ES-I3 (cell line): ENCODE measurements around the gene A2ML1.
"Not testable (repeated sequence)": the region's sequence is repeated elsewhere in the genome, so short reads cannot be mapped to it uniquely, and the experiment has no call there.

Source experiments
- H3K36me3 ChIP-seq: 2 replicates; pipeline ENCODE4 v1.6.1; 2013; ENCODE audit warnings: mild to moderate bottlenecking, low read length, control low read depth, moderate library complexity; ENCODE audit not compliant: insufficient read depth
- H3K4me1 ChIP-seq: 2 replicates; pipeline ENCODE4 v1.6.1; 2013; ENCODE audit warnings: mild to moderate bottlenecking, control low read depth, low read length; ENCODE audit not compliant: insufficient read depth
- H3K9ac ChIP-seq: 2 replicates; pipeline ENCODE4 v1.6.1; 2013; ENCODE audit warnings: low read depth, mild to moderate bottlenecking, low read length, moderate library complexity
- H3K9me3 ChIP-seq: 2 replicates; pipeline ENCODE4 v1.6.1; 2013; ENCODE audit warnings: mild to moderate bottlenecking, low read length, moderate library complexity; ENCODE audit not compliant: control insufficient read depth, insufficient read depth

A2ML1 gene

GRCh38 chr12:8914033-8914715 is 91.8 kb downstream of the A2ML1 start, which contains the start of gene PHC1:
Gene PHC1, plus strand, starts transcription at chr12:8914509. Its CDS starts 3,169 bp downstream, at chr12:8917678.
- H3K9me3 ChIP-seq, result not testable (repeated sequence)
- Histone ChIP-seq H3K4me1 (peaks cover 30% of the 10 kb centered on the region), H3K9ac (peak within 1 kb of the TSS; percentile 84), H3K36me3 (peaks cover 13% of the 10 kb centered on the region; the same call in 1 of the 2 replicates)

GRCh38 chr12:8914716-8915526 is 92.5 kb downstream of the A2ML1 start:
- peaks cover 27% of the 10 kb centered on the region for H3K4me1 ChIP-seq
- peak overlapping the region; percentile 84 for H3K9ac ChIP-seq
- H3K36me3 ChIP-seq, result peaks cover 20% of the 10 kb centered on the region; the same call in 1 of the 2 replicates
- H3K9me3 ChIP-seq, result no peaks in the 10 kb centered on the region

GRCh38 chr12:8916154-8916553 is 93.7 kb downstream of the A2ML1 start:
- no peaks in the 10 kb centered on the region for H3K9me3 ChIP-seq
- H3K9ac ChIP-seq, result peak overlapping the region; percentile 84
- peaks cover 15% of the 10 kb centered on the region for H3K4me1 ChIP-seq
- H3K36me3 ChIP-seq, result peaks cover 26% of the 10 kb centered on the region; the same call in 1 of the 2 replicates

DNA sequence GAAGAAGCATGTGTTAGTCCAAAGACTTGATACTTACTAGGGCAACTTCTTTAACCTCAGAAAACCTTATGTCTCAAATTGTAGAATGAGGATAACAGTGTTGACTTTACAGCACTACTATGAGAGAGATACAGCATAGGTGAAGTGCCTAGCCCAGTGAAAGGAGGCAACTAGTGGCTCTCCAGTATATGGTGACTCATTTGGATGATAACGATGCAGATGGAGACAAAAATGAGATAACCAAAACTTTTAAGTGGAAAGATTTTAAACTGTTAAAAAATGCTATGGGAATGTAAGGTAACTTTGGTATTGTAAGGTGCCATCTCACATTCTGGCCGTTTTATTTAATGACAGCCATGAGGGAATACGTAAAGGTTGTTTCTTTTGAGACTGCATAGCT is 94.6 kb downstream of the A2ML1 start:
- Histone ChIP-seq H3K36me3 (peaks cover 32% of the 10 kb centered on the region), H3K4me1 (peaks cover 9% of the 10 kb centered on the region), H3K9me3 (no peaks in the 10 kb centered on the region), H3K9ac (peak overlapping the region; percentile 84; the same call in 1 of the 2 replicates)

DNA sequence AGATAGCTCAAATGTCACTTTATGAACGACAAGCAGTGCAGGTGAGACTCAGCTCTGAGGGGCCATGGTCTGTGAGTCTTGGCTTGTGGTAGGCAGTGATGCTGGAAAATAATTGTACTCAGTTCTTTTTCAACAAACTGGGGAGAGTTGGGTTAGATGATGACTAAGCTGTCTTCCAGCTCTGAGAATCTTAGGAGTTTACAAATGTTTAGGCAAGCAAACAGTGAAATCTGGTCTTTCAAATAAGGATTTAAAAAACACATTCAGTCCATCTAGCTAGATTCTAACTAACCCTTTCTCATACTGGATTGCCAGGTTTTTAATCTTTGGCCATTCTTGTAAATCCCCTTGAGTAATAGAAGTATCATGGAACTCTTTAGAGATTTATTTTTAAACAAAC is 95.3 kb downstream of the A2ML1 start:
- no peaks in the 10 kb centered on the region for H3K9me3 ChIP-seq
- H3K36me3 ChIP-seq, result peaks cover 32% of the 10 kb centered on the region
- peaks cover 9% of the 10 kb centered on the region for H3K4me1 ChIP-seq
- H3K9ac ChIP-seq, result no peak overlapping the region

DNA sequence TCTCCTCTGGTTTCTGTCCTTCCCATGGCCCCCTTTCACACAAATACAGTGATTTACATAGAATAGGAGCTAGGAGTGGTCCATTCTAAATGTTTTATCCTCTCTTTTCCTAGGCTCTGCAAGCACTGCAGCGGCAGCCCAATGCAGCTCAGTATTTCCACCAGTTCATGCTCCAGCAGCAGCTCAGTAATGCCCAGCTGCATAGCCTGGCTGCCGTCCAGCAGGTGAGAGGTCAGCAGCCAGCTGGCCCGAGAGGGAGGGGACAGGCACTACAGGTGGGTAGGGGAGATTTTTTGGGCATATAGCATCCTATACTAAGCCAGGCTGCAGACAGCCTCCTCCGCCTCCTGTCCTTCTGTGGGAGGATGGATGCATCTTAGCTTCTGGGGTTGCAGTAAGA is 97.2 kb downstream of the A2ML1 start:
- H3K9ac ChIP-seq, H3K9me3 ChIP-seq, H3K4me1 ChIP-seq: not testable (repeated sequence)
- peaks cover 47% of the 10 kb centered on the region for H3K36me3 ChIP-seq

- Histone ChIP-seq H3K36me3 (peaks cover 55% of the 10 kb centered on the region), H3K9me3 (no peaks in the 10 kb centered on the region), H3K9ac (no peak overlapping the region), H3K4me1 (peaks cover 3% of the 10 kb centered on the region; the same call in 1 of the 2 replicates)
These were observed 100.1 kb downstream of the A2ML1 start for GRCh38 chr12:8922544-8922943.
